Posterior vena cava (tissue), 2 donors: ENCODE results near the gene POLR2A. TPM values are rescaled to one million over a fixed set of nuclear protein-coding genes. Genes with fewer than 3 reads are reported as not detected.

Experiments
- DNase-seq: peaks from one replicate; pipeline ENCODE4 v3.0.0-alpha.2; 2020; ENCODE audit warnings: low spot score
- intact Hi-C, 2 donors: fragments of 100-400 bp; cut with DNase I; formaldehyde crosslinking; loops; one replicate each; pipeline versions ENCODE4 v1.14.1 to v1.14.2; 2022 to 2023
- total RNA-seq, 2 donors: library from RNA; stranded (reverse); fragmentation: NEBNext Ultra II Directional; extraction: Animal tissue kit (Norgen Biotek cat#: 25700); gene quantifications; one replicate each; pipeline ENCODE4 v1.2.1, GENCODE V29; 2021
- donor health status: DM: yes; HTN: yes; CAD: no.
- donor health status: DM: yes; HTN: yes; CAD: no.

The POLR2A gene
- total RNA-seq, 2 donors from 2014 or later = 65.5 to 70.0 TPM

DNA sequence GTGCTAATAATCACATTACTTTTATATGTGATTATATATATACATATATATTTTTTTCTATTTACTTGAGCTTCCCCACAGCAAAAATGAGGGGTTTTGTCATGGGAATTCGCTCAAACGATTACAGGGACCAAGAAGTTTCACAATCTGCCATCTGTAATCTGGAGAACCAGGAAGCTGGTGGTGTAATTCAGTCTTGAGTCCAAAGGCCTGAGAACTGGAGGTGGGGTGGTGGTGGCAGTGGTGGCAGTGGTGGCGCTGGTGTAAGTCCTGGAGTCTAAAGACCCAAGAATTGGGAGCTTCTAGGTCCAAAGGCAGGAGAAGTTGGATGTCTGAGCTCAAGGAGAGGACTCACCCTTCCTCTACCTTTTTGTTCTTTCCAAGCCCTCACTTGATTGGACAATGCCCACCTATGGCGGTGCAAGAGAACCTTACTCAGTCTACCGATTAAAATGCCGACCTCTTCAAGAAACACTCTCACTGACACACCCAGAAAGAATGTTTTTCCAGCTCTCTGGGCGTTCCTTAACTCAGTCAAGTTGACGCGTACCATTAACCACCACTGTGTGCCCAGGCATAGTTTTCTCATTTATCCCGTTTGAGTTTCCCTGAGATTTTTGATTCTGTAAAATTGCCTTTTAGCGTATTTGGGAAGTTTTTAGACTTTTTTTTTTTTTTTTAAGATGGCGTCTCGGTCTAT lies 31.9 kb downstream of the POLR2A start:
- DNase-seq = no peak
- intact Hi-C loops = loop anchor here in 1 of 2 donors (2.0 to 10.0 kb wide), 2 partner anchors 45 to 71 kb away; partner anchors contain the start of genes CHRNB1 and SENP3

DNA sequence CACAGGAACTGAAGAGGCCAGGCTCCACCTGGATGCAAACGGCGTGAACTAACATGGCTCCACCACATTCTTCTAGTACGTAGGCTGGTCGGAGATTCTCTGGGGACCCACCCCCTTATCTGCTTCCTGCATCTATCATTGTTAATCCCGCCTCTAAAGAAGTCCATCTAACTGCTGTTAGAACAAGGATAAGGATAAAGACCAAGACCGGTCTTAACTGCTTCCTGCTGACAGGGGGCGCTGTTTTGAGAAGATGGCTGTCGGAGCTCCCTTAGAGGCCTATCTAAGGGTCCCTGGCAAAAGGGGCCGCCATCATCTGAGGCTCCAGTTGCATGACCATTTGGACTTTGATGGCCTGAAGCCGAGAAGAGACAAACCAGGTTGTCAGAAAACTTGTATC lies 38.9 kb downstream of the POLR2A start:
- intact Hi-C loops = no loop called here
- DNase-seq = no peak

DNA sequence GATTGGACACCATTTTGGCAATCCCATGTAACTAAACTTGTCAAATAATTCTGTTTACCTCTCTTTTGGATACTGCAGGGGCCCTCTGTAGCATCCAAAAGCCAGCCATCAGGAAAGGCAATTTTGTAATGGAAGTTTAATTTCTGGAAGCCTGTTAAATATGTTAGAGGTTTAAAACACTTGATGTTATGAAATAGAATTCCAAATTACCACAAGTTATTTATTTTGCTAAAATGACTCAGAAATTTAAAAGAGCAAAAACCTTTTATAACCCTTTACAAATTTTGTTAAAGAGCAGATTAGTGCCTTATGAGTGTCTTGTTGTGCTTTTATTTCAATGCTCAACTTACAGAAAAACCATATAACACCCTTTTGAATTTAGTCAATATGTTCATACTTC lies 44.7 kb downstream of the POLR2A start:
- no peak for DNase-seq
- intact Hi-C loops = no loop called here

DNA sequence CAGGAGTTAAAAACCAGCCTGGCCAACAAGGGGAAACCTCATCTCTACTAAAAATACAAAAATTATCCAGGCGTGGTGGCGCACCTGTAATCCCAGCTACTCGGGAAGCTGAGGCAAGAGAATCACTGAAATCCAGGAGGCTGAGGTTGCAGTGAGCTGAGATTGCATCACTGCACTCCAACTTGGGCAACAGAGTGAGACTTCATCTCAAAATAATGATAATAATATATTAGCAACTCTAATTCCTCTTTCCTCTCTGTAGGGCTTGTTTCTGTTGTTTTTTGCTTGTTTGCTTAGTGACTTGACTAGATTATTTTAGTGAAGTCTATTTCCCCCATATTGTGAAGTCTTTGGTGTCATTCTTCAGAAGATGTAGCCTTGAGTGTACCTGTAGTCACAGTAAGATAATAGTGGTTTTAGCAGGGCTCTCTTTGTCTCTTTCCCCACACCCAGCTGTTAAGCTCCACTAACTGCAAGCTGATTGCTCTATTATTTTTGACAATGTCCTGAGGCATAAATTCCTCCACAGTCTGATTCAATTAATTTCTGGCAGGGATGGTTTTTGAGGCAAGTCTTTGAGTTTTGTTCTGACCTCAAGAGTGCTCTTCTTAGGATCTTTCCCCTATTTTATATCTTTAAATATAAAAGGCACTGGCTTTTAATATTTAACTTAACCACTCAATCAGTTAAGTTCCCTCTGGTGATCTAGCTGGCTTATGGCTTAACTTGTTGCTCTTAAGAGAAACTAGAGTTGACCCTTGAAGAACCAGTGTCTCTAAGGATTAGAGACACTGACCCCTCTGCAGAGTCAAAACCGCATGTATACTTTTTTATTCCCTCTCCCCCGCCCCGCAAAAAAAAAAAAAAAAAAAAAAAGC lies 46.1 kb downstream of the POLR2A start:
- no peak for DNase-seq
- intact Hi-C loops = no loop called here

DNA sequence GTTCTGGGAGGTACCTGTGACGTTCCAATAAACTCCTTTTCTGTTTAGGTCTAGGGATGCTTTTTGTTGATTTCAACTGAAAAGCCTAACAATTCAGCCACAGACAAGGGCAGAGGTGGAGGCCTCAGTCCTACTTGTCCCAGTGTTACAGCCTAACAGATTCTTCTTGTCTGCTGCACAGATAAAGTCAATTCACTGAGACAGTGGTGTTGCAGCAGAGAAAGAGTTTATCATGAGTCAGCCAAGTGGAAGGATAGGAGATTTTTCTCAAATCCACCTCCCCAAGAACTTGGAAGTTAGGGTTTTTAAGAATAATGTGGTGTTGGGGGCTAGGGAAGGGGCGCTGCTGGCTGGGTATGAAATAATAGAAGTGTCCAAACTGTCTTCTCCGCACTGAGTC lies 53.9 kb downstream of the POLR2A start:
- intact Hi-C loops = no loop called here
- DNase-seq = no peak

DNA sequence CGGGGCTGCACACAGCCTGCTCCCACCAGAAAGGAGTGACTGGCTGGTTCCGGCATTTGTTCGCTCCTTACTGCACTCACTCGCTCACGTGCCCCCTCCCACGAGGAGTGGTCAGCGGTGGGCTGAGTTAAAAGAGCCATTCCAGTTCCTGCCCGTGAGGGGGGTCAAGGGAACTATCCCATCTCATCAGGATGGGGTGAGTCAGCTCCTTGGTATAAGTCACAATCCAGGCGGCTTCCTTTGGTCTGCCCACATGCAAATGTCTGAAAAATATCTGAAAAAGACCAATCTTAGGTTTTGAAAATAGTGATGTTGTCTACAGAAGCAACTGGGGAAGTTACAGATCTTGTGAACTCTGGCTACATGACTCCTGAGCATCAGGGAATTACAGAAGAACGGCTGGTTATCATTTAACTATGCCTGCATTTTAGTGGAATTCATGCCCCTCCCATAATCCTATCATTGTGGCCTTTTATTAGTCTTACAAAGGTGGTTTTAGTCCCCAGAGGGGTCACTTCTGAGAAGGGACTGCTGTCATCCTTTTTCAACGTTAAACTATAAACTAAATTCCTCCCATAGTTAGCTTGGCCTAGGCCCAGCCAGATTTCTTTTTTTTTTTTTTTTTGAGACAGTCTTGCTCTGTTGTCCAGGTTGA lies 54.9 kb downstream of the POLR2A start:
- intact Hi-C loops = no loop called here
- DNase-seq = no peak

DNA sequence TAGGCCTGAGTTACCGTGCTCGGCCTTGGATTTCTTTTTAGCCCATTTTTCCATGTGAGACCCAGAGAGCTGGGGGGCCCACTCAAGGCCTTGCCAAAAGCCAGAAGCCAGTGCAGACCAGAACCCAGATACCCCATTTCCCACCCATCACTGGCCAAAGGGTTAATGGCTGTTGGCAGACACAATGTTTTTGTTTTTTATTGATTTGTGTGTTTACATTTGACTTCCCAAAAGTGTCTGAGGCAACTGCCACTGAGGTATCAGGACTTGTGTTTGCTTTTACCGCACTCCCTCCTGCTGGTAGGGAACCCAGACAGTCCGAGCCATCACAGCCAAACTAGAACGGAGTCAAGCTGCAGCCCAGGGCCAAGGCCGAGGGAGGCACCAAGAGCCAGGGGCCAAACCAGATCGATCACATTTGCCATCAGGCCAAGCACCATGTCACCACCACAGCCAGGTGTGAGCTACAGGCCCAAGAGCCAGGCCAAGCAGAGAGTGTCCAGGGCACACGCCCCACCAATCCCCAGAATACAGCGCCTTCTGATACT lies 57.0 kb downstream of the POLR2A start:
- DNase-seq = no peak
- intact Hi-C loops = loop anchor here in 1 of 2 donors (5.0 kb wide), 1 partner anchor 39 kb away; no protein-coding TSS in a partner anchor

DNA sequence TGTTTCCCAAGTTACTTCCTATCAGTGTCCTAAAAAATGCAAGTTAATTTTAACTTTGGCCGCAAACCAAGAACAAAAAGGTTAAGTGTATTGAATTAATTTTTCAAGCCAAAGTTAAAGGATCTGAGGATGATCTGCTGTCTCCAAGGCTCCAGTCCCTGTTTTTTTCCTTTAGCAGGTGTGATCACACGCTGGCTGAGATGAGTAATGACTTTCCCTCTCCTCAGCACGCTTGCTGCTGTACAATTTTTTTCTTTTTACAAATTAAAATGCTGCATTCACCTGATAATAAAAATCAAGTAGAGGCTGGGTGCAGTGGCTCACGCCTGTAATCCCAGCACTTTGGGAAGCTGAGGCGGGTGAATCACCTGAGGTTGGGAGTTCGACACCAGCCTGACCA lies 60.7 kb downstream of the POLR2A start:
- DNase-seq = no peak
- intact Hi-C loops = loop anchor here in 1 of 2 donors (5.0 kb wide), 1 partner anchor 43 kb away; no protein-coding TSS in a partner anchor

DNA sequence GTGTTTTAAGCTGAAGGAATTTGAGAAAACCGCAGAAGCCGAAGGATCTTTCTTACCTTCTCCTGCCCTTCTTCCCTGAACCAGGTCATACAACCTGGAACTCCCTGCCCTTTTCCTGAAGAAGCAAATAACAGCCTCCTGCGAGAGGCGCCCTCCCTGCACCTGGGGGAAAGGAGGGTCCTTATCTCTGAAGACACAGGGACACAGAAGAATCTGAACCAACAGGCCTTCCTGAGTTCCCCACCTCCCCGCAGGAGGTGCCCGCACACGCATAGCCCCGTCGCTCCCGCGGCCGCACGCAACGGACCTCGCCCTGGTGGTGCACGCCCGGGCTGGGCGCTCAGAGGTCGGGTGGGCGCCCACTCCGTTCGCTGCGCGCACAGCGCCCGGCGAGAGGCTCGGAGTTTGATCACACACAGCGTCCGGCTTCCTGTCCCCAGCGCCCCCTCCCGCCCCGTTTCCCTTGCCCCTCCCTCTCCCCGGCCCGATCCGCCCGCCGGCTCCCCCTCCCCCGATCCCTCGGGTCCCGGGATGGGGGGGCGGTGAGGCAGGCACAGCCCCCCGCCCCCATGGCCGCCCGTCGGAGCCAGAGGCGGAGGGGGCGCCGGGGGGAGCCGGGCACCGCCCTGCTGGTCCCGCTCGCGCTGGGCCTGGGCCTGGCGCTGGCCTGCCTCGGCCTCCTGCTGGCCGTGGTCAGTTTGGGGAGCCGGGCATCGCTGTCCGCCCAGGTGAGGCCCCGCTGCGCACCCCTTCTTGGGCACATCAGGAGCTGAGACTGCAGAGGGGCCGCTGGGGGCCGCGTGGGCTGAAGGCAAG lies 64.6 kb downstream of the POLR2A start, which contains the start of gene TNFSF12:
Gene TNFSF12 (plus strand): TSS at position 474 of the 816 bp plus-strand sequence. CDS start 96 bp downstream, at position 570.
- DNase-seq = peak; percentile 91
- intact Hi-C loops = no loop called here

Other genes starting within 250 kb of the POLR2A start
- 10 to 100 TPM; 21.9 to 26.7 TPM for gene DVL2, start 249.8 kb upstream of the POLR2A start, total RNA-seq
- gene PHF23, start 244.9 kb upstream of the POLR2A start, total RNA-seq = 10 to 100 TPM; 20.4 to 27.5 TPM
- 100 to 1,000 TPM; 341 to 405 TPM for gene GABARAP, start 241.9 kb upstream of the POLR2A start, total RNA-seq
- gene CTDNEP1, start 232.6 kb upstream of the POLR2A start, total RNA-seq = 10 to 100 TPM; 79.5 to 89.2 TPM
- 10 to 100 TPM; 36.5 to 40.0 TPM for gene ELP5, start 232.2 kb upstream of the POLR2A start, total RNA-seq
- 1 to 10 TPM; 1.6 to 4.4 TPM for gene CLDN7, start 221.9 kb upstream of the POLR2A start, total RNA-seq
- 10 to 100 TPM; 13.5 to 21.3 TPM for gene SLC2A4, start 202.6 kb upstream of the POLR2A start, total RNA-seq
- gene YBX2, start 189.7 kb upstream of the POLR2A start, total RNA-seq = 1 to 10 TPM; 1.7 to 1.8 TPM
- gene EIF5A, start 176.7 kb upstream of the POLR2A start, total RNA-seq = 100 to 1,000 TPM; 275 to 328 TPM
- 10 to 100 TPM; 47.0 to 47.9 TPM for gene GPS2, start 169.0 kb upstream of the POLR2A start, total RNA-seq
- 10 to 100 TPM; 20.0 to 22.8 TPM for gene NEURL4, start 155.0 kb upstream of the POLR2A start, total RNA-seq
- 10 to 100 TPM; 11.9 to 15.2 TPM for gene ACAP1, start 147.8 kb upstream of the POLR2A start, total RNA-seq
- gene KCTD11, start 132.2 kb upstream of the POLR2A start, total RNA-seq = 10 to 100 TPM in 1 of 2 donors, 1 to 10 TPM in 1; 8.8 to 10.0 TPM
- not detected for gene TMEM95, start 129.2 kb upstream of the POLR2A start, total RNA-seq
- gene TNK1, start 103.3 kb upstream of the POLR2A start, total RNA-seq = 1 to 10 TPM; 1.6 to 1.8 TPM
- gene PLSCR3, start 89.8 kb upstream of the POLR2A start, total RNA-seq = 10 to 100 TPM; 31.8 to 37.6 TPM
- gene TMEM256, start 80.3 kb upstream of the POLR2A start, total RNA-seq = 10 to 100 TPM; 39.3 to 65.5 TPM
- 10 to 100 TPM; 31.6 to 34.2 TPM for gene NLGN2, start 76.5 kb upstream of the POLR2A start, total RNA-seq
- gene SPEM1, start 64.0 kb upstream of the POLR2A start, total RNA-seq = not detected
- not detected for gene SPEM2, start 58.8 kb upstream of the POLR2A start, total RNA-seq
- gene SPEM3, start 55.5 kb upstream of the POLR2A start, total RNA-seq = not detected
- gene TMEM102, start 48.9 kb upstream of the POLR2A start, total RNA-seq = 1 to 10 TPM; 1.8 to 3.0 TPM
- gene FGF11, start 44.9 kb upstream of the POLR2A start, total RNA-seq = 1 to 10 TPM; 2.7 to 3.8 TPM
- gene CHRNB1, start 39.3 kb upstream of the POLR2A start, total RNA-seq = 10 to 100 TPM in 1 of 2 donors, 1 to 10 TPM in 1; 7.8 to 10.5 TPM
- 10 to 100 TPM; 67.3 to 67.9 TPM for gene ZBTB4, start 4.7 kb upstream of the POLR2A start, total RNA-seq
- not detected for gene SLC35G6, start 2.9 kb upstream of the POLR2A start, total RNA-seq
- gene TNFSF12, start 64.7 kb downstream of the POLR2A start, total RNA-seq = 10 to 100 TPM; 52.0 to 65.1 TPM
- gene TNFSF13, start 74.4 kb downstream of the POLR2A start, total RNA-seq = 10 to 100 TPM; 15.5 to 33.3 TPM
- 10 to 100 TPM; 36.2 to 48.2 TPM for gene SENP3, start 77.6 kb downstream of the POLR2A start, total RNA-seq
- 100 to 1,000 TPM; 111 to 158 TPM for gene CD68, start 95.3 kb downstream of the POLR2A start, total RNA-seq
- 10 to 100 TPM; 24.7 to 31.2 TPM for gene MPDU1, start 99.5 kb downstream of the POLR2A start, total RNA-seq
- gene SOX15, start 105.7 kb downstream of the POLR2A start, total RNA-seq = 1 to 10 TPM; 2.1 to 2.5 TPM
- gene FXR2, start 130.5 kb downstream of the POLR2A start, total RNA-seq = 10 to 100 TPM; 25.4 to 31.6 TPM
- gene SAT2, start 143.5 kb downstream of the POLR2A start, total RNA-seq = 10 to 100 TPM; 40.7 to 63.3 TPM
- gene SHBG, start 145.8 kb downstream of the POLR2A start, total RNA-seq = under 1 TPM in 1 of 2 donors, not detected in 1; 0.43 TPM
- 1 to 10 TPM; 2.2 to 2.6 TPM for gene ATP1B2, start 166.6 kb downstream of the POLR2A start, total RNA-seq
- 10 to 100 TPM; 30.6 to 37.3 TPM for gene TP53, start 203.1 kb downstream of the POLR2A start, total RNA-seq
- 1 to 10 TPM; 4.8 to 5.0 TPM for gene WRAP53, start 204.1 kb downstream of the POLR2A start, total RNA-seq
- under 1 TPM; 0.19 to 0.42 TPM for gene EFNB3, start 220.8 kb downstream of the POLR2A start, total RNA-seq
- gene DNAH2, start 233.4 kb downstream of the POLR2A start, total RNA-seq = 1 to 10 TPM in 1 of 2 donors, under 1 TPM in 1; 0.19 to 1.3 TPM